ENCODE data around the gene MAN1C1.
A peak's percentile ranks its signal among the peaks of the same experiment; 100 is the strongest.

Gene MAN1C1

DNA sequence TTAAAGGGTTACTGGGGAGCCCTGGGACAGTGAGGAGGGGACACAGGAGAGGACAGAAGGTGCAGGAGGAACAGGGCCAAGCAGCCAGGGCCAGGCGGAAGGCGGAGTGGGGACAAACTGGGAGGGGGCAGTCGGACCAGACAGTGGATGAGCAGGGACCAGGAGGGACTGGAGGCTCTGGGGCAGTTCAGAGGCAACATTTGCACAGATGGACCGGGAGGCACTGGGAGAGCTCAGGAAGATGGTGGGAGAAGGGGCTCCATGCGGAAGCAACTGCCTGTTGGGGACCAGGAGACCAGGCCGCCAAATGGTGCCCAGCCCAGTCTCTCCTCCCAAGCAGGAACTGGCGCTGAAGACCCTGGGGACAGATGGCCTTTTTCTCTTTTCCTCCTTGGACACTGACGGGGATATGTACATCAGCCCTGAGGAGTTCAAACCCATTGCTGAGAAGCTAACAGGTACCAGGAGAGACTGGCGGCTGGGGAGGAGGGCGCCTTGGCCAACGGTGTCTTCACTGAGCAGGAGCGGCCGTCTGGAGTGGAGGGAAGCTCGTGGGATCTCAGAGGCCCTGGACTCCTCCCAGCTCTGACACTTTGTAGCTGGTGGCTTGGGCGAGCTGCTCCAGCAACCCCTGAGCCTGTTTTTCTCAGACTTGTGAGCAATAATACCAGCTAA, 184.2 kb downstream of the MAN1C1 start:
- no peak for FAIRE-seq
- TF ChIP-seq POLR2AphosphoS5 (IDR thresholded peaks at IDR 0.05; ENCODE audit: low read depth, low read length) (no peak), POLR2A (IDR thresholded peaks at IDR 0.05; ENCODE audit: low read depth, low read length) (no peak), TAF1 (IDR thresholded peaks at IDR 0.05; ENCODE audit: borderline replicate concordance, low read depth, low read length) (no peak)
- no peak for DNase-seq (ENCODE audit: insufficient read length)

DNA sequence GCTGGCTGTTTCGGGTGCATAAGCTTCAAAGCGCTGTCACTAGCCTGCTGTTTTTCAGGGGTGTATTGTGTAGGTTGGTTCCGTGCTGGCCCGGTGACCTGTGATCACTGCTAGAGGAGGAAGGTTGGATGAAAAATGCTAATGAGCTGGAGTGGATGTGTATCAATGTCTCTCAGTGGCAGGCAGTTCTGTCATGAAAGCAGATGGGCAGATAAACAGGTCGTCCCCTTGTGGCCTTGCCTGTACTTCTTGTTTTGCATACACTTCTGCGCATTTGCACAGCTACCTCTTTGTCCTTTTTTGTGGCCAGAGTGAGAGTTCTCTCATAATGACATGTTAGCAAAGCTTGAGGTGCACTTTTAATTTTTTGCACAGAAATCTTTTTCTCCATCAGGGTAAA, 186.3 kb downstream of the MAN1C1 start:
- TF ChIP-seq POLR2A (IDR thresholded peaks at IDR 0.05; ENCODE audit: low read depth, low read length) (no peak), TAF1 (IDR thresholded peaks at IDR 0.05; ENCODE audit: borderline replicate concordance, low read depth, low read length) (no peak), POLR2AphosphoS5 (IDR thresholded peaks at IDR 0.05; ENCODE audit: low read depth, low read length) (no peak)
- DNase-seq (ENCODE audit: insufficient read length) = no peak
- peak; percentile 87 for FAIRE-seq

DNA sequence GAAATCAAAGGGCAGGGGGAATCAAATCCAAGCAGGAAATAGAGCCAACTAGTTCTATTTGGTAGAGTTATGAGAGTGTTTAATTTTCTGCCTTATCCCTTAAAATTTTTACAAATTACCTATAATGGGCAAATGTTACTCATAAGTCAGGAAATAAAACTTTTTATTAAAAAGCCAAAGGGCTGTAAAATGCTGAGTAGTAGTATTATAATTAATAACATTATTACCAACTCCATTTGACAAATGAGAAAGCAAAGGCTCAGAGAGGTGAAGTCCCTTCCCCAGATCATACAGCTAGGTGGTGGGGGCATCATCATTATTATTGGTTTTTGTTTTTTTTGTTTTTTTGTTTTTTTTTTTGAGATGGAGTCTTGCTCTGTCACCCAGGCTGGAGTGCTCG, 186.8 kb downstream of the MAN1C1 start:
- TF ChIP-seq POLR2A (IDR thresholded peaks at IDR 0.05; ENCODE audit: low read depth, low read length) = no peak
- TF ChIP-seq TAF1 (IDR thresholded peaks at IDR 0.05; ENCODE audit: borderline replicate concordance, low read depth, low read length) = no peak
- TF ChIP-seq POLR2AphosphoS5 (IDR thresholded peaks at IDR 0.05; ENCODE audit: low read depth, low read length) = no peak
- DNase-seq (ENCODE audit: insufficient read length) (no peak), FAIRE-seq (no peak)

DNA sequence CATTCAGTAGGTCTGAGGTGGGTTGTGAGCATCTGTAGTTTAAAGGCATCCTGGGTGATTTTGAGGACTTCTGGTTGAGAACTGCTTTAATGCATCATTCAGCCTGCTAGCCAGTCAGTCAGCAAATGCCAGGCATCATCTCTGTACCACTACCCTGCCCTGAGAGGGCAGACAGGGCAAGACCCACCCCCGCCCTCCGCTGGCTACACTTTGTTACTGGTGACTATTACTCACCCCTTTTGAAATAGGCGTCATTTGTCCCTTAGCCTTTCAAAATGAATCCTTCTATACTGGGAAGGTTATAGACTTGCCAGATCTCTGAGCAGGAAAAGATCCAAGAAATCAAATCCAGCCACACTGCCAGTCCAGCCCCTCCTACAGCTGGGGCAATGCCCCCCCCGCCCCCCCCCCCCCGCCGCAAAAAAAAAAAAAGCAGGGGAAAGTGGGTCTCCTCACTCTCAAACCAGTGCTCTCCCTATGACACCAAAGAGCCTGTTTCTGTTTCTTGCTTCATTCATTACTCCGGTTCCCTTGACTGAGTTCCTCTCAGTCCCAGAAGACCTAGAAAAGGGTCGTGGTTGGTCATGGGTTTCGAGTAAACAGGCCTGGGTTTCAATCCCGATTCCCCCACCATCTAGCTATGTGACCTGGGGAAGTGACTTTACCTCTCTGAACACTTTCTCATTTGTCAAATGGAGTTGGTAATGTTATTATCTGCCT, 187.8 kb downstream of the MAN1C1 start:
- no peak for TF ChIP-seq POLR2A (IDR thresholded peaks at IDR 0.05; ENCODE audit: low read depth, low read length)
- DNase-seq (ENCODE audit: insufficient read length) (peak; percentile 60), FAIRE-seq (peak; percentile 24)

DNA sequence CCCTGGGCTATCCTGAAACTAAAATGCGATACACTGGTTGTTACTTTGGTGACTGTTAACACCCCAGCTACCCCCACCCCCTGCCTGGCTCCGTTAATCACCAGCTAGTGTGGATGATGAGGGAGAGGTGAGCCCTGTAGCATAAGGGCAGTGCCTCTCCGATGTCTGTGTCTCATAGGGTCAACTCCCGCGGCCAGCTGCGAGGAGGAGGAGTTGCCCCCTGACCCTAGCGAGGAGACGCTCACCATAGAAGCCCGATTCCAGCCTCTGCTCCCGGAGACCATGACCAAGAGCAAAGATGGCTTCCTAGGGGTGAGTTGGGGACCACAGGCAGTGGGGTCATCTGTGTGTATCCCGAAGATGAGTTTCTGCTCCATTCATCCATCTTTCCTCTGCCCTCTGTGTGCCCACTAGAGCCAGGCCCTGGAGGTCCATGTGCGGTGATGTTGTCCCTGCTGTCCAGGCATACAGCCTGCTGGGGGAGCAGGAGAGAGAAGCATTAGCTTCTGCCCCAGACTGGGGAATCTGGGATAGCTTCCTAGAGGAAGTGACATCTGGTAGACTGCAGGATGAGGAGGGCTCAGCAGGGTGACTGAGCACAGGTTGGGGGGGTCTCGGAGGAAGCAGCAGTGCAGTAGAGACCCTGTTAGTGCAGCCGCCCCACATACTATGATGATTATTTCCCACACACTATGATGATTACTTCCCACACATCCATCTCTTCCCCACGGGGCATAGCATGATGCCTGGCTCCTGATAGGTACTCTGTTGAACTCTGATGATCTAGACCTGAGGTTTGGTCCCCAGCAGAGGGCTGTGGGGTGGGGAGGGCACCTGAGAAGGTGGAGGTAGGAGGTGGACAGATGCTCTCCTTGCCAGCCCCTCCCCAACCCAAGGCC, 188.6 kb downstream of the MAN1C1 start:
- TF ChIP-seq POLR2A (IDR thresholded peaks at IDR 0.05; ENCODE audit: low read depth, low read length) = no peak
- no peak for TF ChIP-seq TAF1 (IDR thresholded peaks at IDR 0.05; ENCODE audit: borderline replicate concordance, low read depth, low read length)
- no peak for TF ChIP-seq POLR2AphosphoS5 (IDR thresholded peaks at IDR 0.05; ENCODE audit: low read depth, low read length)
- FAIRE-seq = peak; percentile 54
- no peak for DNase-seq (ENCODE audit: insufficient read length)

DNA sequence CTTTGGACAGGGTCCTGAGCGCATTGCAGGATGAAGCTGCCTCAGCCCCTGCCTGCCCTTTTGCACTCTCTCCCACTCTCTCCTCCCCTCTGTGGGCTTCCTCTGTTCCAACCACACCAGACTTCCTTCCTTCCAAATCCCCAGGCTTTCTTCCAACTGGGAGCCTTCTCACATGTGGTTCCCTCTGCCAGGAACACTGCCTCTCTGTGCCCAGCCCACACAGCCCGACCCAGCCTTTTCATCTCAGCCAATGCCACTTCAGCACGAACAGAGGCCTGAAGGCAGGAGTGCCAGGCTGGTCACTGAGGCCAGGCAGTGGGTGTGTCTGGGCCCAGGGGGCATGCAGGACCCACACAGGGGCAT, 189.3 kb downstream of the MAN1C1 start:
- no peak for FAIRE-seq
- TF ChIP-seq POLR2A (IDR thresholded peaks at IDR 0.05; ENCODE audit: low read depth, low read length) = no peak
- no peak for TF ChIP-seq POLR2AphosphoS5 (IDR thresholded peaks at IDR 0.05; ENCODE audit: low read depth, low read length)
- no peak for TF ChIP-seq TAF1 (IDR thresholded peaks at IDR 0.05; ENCODE audit: borderline replicate concordance, low read depth, low read length)
- no peak for DNase-seq (ENCODE audit: insufficient read length)

DNA sequence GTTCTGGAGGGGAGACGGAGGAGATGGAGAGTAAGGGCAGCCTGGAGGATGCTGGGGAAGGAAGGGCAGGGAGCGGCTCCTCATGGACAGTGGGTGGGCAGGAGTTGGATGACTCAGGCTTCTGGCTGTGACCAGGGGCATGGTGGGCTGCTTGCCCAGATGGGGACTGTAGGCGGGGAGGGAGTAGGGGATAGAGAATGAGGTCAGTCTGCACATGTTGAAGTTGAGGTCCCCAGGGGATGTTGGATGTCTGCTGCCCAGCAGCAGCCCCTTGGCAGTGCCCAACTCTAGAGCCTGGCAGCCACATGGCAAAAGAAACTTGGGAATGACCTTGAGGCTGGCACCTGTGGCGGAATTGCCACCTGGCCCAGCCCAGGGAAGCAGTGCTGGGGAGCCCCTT, 189.8 kb downstream of the MAN1C1 start:
- DNase-seq (ENCODE audit: insufficient read length) (no peak), FAIRE-seq (no peak)
- TF ChIP-seq POLR2AphosphoS5 (IDR thresholded peaks at IDR 0.05; ENCODE audit: low read depth, low read length) = no peak
- TF ChIP-seq POLR2A (IDR thresholded peaks at IDR 0.05; ENCODE audit: low read depth, low read length) = no peak
- TF ChIP-seq TAF1 (IDR thresholded peaks at IDR 0.05; ENCODE audit: borderline replicate concordance, low read depth, low read length) = no peak

DNA sequence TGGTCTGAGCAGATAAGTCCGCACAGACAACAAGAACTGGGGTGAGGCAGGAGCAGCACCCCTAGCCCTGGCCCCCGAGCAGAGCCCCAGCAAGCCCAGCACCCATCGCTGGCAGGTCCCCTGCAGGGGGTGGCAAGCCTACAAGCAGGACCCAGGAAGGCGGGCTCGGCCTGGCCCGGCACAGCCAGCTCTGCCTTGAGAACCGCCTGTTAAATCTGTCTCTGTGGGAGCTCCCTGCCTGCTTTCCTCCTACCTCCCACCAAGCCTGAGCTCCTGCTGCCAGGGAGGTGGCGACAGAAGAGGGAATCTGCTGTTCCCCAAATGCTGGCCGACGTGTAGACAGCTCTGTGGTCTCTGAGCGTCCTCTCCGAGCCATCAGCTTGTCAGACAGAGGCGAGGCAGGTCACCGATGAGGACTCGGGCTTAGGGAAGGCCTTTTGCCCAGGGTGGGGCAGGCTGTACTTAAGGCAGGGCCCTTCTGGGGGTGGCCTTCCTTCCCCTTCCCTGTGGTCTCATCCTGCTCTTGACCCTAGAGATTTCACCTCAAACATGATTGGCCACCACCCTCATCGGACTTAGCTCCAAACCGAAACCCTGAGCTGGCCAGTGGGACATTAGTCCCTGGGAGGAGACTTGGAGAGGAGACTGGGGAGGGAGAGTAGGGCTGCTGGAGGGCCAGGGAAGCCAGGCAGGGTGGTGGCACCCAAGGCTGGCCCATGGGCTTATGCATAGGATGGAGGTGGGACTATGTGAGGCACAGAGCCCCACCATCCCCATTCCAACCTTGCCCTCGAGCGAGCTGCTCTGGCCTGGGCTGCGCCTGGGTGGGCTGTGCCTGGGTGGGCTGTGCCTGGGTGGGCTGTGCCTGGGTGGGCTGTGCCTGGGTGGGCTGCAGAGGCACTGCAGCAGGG, 191.1 kb downstream of the MAN1C1 start:
- FAIRE-seq = no peak
- DNase-seq (ENCODE audit: insufficient read length) = no peak

DNA sequence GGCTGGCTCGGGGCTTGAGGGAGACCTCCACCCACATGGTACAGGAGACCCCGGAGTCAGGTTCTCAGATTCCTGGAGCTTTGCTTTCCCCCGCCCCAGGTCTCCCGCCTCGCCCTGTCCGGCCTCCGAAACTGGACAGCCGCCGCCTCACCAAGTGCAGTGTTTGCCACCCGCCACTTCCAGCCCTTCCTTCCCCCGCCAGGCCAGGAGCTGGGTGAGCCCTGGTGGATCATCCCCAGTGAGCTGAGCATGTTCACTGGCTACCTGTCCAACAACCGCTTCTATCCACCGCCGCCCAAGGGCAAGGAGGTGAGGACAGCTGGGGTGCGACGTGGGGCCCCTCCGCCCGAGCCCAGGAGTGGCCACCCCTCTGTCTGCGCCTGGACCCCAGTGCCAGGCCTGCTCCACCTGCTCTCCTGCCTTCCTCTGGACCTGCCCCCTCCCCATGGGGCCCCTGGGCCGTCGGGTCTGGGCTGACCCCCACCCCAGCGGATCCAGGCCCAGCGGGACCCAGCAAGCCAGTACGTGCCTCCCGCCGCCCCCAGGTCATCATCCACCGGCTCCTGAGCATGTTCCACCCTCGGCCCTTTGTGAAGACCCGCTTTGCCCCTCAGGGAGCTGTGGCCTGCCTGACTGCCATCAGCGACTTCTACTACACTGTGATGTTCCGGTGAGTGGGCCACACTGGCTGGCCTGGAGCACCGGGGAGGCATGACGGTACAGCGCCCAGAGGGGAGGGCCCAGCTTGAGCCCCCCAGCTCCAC, 192.1 kb downstream of the MAN1C1 start:
- TF ChIP-seq TAF1 (IDR thresholded peaks at IDR 0.05; ENCODE audit: borderline replicate concordance, low read depth, low read length) = no peak
- no peak for TF ChIP-seq POLR2A (IDR thresholded peaks at IDR 0.05; ENCODE audit: low read depth, low read length)
- TF ChIP-seq POLR2AphosphoS5 (IDR thresholded peaks at IDR 0.05; ENCODE audit: low read depth, low read length) = no peak
- no peak for DNase-seq (ENCODE audit: insufficient read length)
- FAIRE-seq = no peak

More for the DNA sequence above, 191.1 kb downstream of the MAN1C1 start:
- TF ChIP-seq POLR2AphosphoS5 (IDR thresholded peaks at IDR 0.05; ENCODE audit: low read depth, low read length) = no peak
- TF ChIP-seq POLR2A (IDR thresholded peaks at IDR 0.05; ENCODE audit: low read depth, low read length) = no peak
- no peak for TF ChIP-seq TAF1 (IDR thresholded peaks at IDR 0.05; ENCODE audit: borderline replicate concordance, low read depth, low read length)

DNA sequence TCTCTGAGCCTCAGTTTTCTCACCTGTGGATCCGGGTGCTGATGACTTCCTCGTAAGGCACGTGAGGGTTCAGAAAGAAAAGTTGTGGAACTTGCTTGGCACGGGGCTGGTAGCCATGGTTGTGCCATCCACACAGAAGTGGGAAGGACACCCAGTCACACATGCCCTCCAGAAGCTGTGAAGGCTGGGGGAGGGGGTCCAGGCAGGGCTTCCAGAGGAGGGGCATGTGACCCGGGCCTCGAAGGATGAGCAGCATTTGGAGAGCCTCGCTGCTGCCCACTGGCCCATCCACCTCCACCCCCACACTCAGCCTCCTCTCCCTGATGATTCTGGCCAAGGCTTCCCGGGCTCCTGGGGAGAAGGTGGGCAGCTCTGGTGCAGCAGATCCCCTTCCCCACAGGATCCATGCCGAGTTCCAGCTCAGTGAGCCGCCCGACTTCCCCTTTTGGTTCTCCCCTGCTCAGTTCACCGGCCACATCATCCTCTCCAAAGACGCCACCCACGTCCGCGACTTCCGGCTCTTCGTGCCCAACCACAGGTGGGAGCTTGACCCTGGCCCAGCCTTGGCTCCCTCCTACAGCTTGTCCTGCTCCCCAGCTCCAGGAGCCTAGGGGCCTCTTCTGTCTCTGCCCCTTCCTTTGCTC, 192.8 kb downstream of the MAN1C1 start:
- no peak for FAIRE-seq
- peak; percentile 52 for DNase-seq (ENCODE audit: insufficient read length)
- TF ChIP-seq POLR2A (IDR thresholded peaks at IDR 0.05; ENCODE audit: low read depth, low read length) (no peak), POLR2AphosphoS5 (IDR thresholded peaks at IDR 0.05; ENCODE audit: low read depth, low read length) (no peak), TAF1 (IDR thresholded peaks at IDR 0.05; ENCODE audit: borderline replicate concordance, low read depth, low read length) (no peak)

Data from GM12892 (cell line).